GM12801 (cell line): ENCODE results near the gene APCDD1L.

Experiments
- TF ChIP-seq, protein P1 (sequence below): IDR thresholded peaks from one replicate; pipeline ENCODE4 v1.5.1; 2011; ENCODE audit warnings: control low read depth; ENCODE audit not compliant: insufficient read length; ENCODE audit errors: extremely low read depth

The APCDD1L gene

DNA sequence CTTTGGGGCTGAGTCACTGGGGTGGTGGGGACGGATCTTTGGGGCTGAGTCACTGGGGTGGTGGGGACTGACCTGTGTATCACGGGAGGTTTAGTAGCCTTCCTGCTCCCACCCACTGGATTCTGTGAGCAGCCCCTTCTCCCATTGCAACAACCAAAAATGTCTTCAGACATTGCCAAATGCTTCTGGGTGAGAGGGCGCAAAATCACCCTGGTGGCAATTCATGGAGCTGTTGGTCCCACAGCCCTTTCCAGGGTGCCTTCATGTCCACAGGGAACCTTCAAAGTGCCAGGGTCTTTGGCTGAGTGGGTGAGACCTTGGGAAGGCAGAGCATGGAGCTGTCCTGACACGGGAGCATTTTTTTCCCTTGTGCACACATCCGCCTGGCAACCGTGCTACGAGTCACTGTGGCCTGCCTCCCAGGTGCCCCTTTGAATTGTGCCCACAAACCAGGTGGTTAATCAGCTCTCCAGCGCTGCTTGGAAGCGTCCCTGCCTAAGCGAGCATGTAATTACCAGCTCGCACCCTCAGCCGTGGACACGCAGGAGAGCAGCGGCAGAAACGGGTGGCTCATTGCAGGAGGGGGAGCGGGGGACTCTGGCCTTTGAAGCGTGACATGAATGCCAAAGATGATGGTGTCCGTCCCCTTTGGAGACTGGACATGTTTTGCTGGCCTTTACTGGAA is 27.4 kb upstream of the APCDD1L start:
- TF ChIP-seq, protein P1, sequence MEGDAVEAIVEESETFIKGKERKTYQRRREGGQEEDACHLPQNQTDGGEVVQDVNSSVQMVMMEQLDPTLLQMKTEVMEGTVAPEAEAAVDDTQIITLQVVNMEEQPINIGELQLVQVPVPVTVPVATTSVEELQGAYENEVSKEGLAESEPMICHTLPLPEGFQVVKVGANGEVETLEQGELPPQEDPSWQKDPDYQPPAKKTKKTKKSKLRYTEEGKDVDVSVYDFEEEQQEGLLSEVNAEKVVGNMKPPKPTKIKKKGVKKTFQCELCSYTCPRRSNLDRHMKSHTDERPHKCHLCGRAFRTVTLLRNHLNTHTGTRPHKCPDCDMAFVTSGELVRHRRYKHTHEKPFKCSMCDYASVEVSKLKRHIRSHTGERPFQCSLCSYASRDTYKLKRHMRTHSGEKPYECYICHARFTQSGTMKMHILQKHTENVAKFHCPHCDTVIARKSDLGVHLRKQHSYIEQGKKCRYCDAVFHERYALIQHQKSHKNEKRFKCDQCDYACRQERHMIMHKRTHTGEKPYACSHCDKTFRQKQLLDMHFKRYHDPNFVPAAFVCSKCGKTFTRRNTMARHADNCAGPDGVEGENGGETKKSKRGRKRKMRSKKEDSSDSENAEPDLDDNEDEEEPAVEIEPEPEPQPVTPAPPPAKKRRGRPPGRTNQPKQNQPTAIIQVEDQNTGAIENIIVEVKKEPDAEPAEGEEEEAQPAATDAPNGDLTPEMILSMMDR, result no peak

DNA sequence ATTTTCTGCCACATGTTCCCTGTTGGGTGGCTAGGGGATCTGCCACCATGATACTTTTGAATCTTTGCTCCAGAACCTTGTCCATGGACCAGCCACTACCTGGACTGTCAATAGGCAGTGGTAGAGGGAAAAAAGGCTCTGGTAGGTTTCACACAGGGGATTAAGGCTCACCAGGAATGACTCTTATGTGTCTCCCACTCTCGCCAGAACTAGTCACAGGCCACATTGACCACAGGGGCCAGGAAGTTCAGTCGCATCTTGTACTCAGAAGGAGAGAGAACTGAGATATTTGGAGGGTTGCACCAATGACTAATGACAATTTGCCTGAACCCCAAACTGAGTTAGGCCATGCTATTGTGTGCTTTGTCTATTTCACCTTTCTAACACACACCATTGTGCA is 23.6 kb upstream of the APCDD1L start:
- TF ChIP-seq, protein P1, result no peak

DNA sequence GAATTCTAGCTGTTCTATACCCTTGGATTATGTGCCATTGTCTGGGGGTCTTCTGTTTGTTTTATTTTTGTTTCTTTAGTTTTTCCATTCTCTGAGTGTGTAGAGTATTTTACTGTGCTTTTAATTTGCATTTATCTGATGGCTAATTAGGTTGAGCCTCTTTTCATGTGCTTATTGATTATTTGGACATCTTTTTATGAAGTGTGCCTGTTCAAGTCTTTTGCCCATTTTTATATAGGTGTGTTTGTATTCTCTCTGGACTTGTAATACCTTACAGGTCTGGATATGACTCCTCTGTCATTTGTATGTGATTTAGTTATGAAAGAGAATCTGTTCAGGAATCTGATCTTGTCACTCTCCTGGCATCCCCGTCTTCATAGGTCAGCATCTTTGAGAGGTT is 22.6 kb upstream of the APCDD1L start:
- TF ChIP-seq, protein P1, result no peak

DNA sequence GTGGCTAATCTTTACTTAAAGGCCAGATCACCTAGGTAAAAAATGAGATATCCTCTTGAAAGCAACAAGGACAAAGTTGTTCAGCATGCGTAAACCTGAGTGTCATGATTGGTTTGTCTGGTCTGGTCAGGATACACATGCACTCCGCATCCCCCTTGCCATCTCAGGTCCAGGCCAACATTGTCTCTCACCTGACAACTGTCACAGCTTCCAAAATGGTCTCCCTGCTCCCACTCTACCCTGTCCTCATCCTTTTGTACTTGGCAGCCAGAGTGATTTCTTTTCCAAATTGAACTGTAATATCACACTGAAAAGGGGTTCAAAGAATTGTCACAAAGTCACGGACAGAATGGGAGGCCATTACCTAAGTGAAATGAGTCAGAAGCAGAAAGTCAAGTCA is 21.1 kb upstream of the APCDD1L start:
- TF ChIP-seq, protein P1, result no peak

DNA sequence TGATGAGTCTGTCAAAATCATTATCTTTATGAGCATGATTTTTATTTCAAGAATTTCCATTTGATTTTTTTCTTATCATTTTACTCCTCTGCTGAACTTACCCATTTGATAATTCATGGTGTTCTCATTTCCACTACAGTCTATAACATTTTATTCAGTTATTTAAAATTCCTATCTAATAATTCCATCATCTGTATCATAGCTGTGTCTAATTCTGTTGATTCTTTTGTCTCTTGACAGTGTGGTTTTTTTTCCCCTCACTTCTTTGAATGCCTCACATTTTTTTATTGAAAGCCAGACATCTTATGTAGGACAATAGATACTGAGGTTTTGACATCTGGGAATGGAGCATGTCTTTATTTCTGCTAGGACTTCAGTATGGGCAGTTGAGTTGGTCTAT is 16.5 kb upstream of the APCDD1L start:
- TF ChIP-seq, protein P1, result no peak

DNA sequence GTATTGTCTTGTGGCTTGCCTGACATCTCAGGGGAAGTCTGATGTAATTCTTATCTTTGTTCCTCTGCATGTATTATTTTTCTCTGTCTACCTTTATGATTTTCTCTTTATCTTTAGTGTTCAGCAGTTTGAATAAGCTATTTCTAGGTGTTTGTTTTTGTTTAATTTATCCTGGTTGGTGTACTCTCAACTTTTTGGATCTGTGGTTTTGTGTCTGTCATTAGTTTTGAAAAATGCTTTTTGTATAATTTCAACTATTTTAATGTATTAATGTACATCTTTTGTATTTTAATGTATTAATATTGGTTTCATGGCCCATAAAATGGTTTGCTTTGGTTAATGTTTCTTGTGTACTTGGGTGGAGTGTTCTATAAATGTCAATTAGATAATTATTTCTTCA is 15.9 kb upstream of the APCDD1L start:
- TF ChIP-seq, protein P1, result no peak

DNA sequence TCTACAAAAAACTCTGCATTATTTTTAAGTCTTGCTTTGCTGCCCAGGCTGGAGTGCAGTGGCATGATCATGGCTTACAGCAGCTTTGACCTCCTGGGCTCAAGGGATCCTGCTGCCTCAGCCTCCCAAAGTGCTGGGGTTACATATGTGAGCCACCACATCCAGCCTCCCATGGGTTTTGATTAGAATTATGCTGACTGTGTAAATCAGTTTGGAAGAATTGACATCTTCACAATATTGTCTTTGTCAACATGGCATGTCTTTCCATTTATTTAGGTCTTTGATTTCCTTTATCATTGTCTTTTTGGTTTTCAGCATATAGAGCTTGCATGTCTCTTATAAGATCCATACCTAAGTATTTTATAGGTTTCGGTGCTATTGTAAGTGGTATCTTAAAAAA is 13.2 kb upstream of the APCDD1L start:
- TF ChIP-seq, protein P1, result no peak
